Right lobe of liver (tissue), 4 donors: Measurements from ENCODE around the gene MTMR10.

Experiments
- CTCF ChIP-seq, 4 donors: fragments of 200-600 bp in 3 of 4; fragments of 450-650 bp in 1 of 4; IDR thresholded peaks; one replicate each; pipeline versions ENCODE4 v1.5.1 to v1.8.0; 2016 to 2022; ENCODE audit warnings: antibody characterized with exemption in 4 of 4, mild to moderate bottlenecking in 2 of 4
- POLR2A ChIP-seq: fragments of 450-650 bp; IDR thresholded peaks from one replicate; pipeline ENCODE4 v1.6.1; 2017; ENCODE audit warnings: antibody characterized with exemption, mild to moderate bottlenecking
- donor health status: DM: no; HTN: no; CAD: no.
- donor health status: DM: no; HTN: no; CAD: no.
- donor health status: DM: no; HTN: yes; CAD: no.

- no peak for TF ChIP-seq CTCF (IDR thresholded peaks at IDR 0.05)
- TF ChIP-seq POLR2A, result no peak
These were observed 18.0 kb downstream of the MTMR10 start for GRCh38 chr15:30973379-30973778.
